LNCaP clone FGC (cell line): ENCODE data around the gene APCDD1L.

Experiments used
- DNase-seq: peaks from one replicate; pipeline ENCODE4 v3.0.0-alpha.2; 2011; ENCODE audit warnings: low read depth
- H3K4me3 ChIP-seq: 2 replicates; pipeline ENCODE4 v1.5.1; 2011; ENCODE audit warnings: mild to moderate bottlenecking, low read depth, low read length, control low read depth
- CTCF ChIP-seq: IDR thresholded peaks from 2 replicates; pipeline ENCODE4 v1.5.1; 2012; ENCODE audit warnings: mild to moderate bottlenecking; ENCODE audit not compliant: control insufficient read depth, insufficient read depth; ENCODE audit errors: extremely low read depth

Gene APCDD1L

GRCh38 chr20:58447511-58448391 lies 67.4 kb downstream of the APCDD1L start:
- TF ChIP-seq CTCF, result peak; percentile 86
- no peak overlapping the region for H3K4me3 ChIP-seq
- peak; percentile 8 for DNase-seq

DNA sequence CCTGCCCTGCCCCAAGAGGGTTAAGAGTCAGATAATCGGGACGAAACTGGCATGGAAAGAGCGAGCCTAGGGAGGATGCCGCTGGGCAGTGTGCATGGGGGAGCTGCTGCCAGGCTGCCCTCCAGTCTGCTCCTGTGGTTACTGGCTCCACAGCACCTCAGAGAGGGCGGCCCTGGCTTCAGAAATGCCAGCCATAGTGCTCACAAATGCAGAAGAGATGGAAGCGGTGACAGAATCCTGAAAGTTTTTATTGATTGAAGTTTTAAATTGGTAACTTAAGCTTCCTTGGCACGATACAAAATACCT lies 68.3 kb downstream of the APCDD1L start:
- no peak for TF ChIP-seq CTCF
- no peak for DNase-seq
- no peak overlapping the region for H3K4me3 ChIP-seq

- no peak for TF ChIP-seq CTCF
- no peak for DNase-seq
- no peak overlapping the region for H3K4me3 ChIP-seq
Measured at GRCh38 chr20:58446264-58446959, 68.8 kb downstream of the APCDD1L start.

- no peak for TF ChIP-seq CTCF
- no peak overlapping the region for H3K4me3 ChIP-seq
- DNase-seq, result no peak
Measured at GRCh38 chr20:58444746-58445255, 70.4 kb downstream of the APCDD1L start.

- no peak for DNase-seq
- TF ChIP-seq CTCF, result no peak
Measured at GRCh38 chr20:58441723-58442122, 73.5 kb downstream of the APCDD1L start.

DNA sequence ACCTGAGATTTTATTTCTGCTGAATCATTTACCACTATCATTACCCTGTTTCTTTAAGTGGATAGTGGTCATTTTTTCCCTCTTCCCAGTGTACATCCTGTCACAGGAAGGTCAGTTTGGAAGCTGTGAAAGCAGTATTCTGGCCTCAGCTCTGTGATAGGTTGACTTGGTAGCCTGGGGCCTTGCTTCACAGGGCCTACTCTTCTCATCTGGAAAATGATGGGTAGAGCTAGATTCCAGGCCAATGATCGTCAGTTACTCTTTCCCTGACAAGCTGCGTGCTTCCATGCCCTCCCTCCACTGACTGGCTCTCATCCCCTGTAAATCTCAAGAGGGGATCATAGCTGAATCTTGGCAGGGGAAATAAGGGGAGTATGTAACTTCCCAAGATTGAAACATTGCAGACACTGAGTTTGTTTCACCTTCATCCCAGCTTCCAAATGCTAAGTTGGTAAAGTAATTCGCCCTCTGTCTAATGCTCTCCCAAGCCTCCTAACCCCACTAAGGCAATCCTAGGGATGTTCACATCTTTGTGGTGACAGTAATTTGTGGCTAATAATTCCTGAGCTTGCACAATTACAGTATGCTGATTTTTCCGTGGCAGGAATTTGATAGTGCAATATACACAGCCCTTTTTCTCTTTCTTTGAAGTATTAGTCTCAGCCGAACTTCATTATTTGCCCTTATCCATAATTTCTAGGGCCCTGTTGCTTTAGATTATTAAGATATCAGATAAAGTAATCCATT lies 75.0 kb downstream of the APCDD1L start:
- no peak for DNase-seq
- TF ChIP-seq CTCF, result no peak
- H3K4me3 ChIP-seq, result no peak overlapping the region

More at GRCh38 chr20:58441723-58442122, 73.5 kb downstream of the APCDD1L start:
- no peak overlapping the region for H3K4me3 ChIP-seq
